ENCODE results near the gene JARID2. TPM values are rescaled to one million over a fixed set of nuclear protein-coding genes. Genes with fewer than 3 reads are reported as not detected.

The JARID2 gene
- total RNA-seq, 1 experiment from 2014 or later, result 23.6 TPM

DNA sequence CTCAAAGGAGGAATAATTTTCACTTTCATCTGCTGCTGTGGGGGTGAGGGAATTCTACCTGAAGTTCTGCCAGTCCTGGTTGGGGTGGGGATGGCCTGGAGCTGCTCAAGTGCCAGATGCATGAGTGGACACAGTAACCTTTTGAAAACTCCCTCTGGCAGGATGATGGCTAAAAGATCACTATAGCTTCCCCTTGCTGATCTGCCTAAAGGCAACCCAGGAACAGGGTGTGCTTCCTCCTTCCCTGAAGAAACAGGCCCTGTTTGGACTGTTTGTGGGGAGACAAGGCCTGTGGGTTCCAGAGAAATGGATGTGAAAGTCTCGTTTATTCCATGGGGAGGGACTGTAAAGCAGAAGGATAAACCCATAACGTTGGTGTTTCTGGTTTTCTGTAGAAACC, 240.1 kb downstream of the JARID2 start:
- Histone ChIP-seq H3K27ac (ENCODE audit: low read depth, low read length) (no peak overlapping the region), H2AFZ (ENCODE audit: low read depth, low read length, poor library complexity, severe bottlenecking) (no peak overlapping the region), H3K27me3 (ENCODE audit: insufficient read depth, low read length) (no peaks in the 10 kb centered on the region), H3K36me3 (ENCODE audit: control insufficient read depth in 1 of 2, insufficient read depth in 2 of 2, low read length in 2 of 2) (0 out of 4 replicates have a peak, but pooled peaks cover 0 to 2% of the 10 kb centered on the region in 2 experiments), H3K79me2 (ENCODE audit: insufficient read depth, low read length) (peaks cover 10% of the 10 kb centered on the region; the same call in 1 of the 2 replicates), H3K4me1 (ENCODE audit: control insufficient read depth in 1 of 2, insufficient read depth in 2 of 2, low read length in 2 of 2) (no peaks in the 10 kb centered on the region), H3K9ac (ENCODE audit: low read length) (no peak overlapping the region), H4K20me1 (ENCODE audit: insufficient read depth) (no peaks in the 10 kb centered on the region), H3K9me2 (ENCODE audit: insufficient read depth) (no peaks in the 10 kb centered on the region; the same call in 1 of the 2 replicates), H3K4me2 (ENCODE audit: low read length) (no peak overlapping the region), H3K9me3 (ENCODE audit: control insufficient read depth in 1 of 2, insufficient read depth in 1 of 2, low read depth in 1 of 2, low read length in 2 of 2) (no peaks in the 10 kb centered on the region), H3K4me3 (replicated peaks in 1 of 2; ENCODE audit: low read depth in 1 of 2, low read length in 2 of 2) (no peak overlapping the region)
- intact Hi-C loops (cut with micrococcal nuclease), result no loop called here
- no TSS peak for BruUV-seq (replicated peaks)
- TF ChIP-seq, protein P1, sequence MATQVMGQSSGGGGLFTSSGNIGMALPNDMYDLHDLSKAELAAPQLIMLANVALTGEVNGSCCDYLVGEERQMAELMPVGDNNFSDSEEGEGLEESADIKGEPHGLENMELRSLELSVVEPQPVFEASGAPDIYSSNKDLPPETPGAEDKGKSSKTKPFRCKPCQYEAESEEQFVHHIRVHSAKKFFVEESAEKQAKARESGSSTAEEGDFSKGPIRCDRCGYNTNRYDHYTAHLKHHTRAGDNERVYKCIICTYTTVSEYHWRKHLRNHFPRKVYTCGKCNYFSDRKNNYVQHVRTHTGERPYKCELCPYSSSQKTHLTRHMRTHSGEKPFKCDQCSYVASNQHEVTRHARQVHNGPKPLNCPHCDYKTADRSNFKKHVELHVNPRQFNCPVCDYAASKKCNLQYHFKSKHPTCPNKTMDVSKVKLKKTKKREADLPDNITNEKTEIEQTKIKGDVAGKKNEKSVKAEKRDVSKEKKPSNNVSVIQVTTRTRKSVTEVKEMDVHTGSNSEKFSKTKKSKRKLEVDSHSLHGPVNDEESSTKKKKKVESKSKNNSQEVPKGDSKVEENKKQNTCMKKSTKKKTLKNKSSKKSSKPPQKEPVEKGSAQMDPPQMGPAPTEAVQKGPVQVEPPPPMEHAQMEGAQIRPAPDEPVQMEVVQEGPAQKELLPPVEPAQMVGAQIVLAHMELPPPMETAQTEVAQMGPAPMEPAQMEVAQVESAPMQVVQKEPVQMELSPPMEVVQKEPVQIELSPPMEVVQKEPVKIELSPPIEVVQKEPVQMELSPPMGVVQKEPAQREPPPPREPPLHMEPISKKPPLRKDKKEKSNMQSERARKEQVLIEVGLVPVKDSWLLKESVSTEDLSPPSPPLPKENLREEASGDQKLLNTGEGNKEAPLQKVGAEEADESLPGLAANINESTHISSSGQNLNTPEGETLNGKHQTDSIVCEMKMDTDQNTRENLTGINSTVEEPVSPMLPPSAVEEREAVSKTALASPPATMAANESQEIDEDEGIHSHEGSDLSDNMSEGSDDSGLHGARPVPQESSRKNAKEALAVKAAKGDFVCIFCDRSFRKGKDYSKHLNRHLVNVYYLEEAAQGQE (IDR thresholded peaks at IDR 0.05; ENCODE audit: low read depth), result no peak
- no peak for TF ChIP-seq ELF1 (IDR thresholded peaks at IDR 0.05; ENCODE audit: borderline replicate concordance, low read depth)
- no peak for TF ChIP-seq YY1 (IDR thresholded peaks at IDR 0.05; ENCODE audit: extremely low read depth, insufficient replicate concordance, low read depth, low read length)
- no peak for TF ChIP-seq POLR2AphosphoS5 (IDR thresholded peaks at IDR 0.05; ENCODE audit: low read depth, low read length)
- no peak for TF ChIP-seq SRF (IDR thresholded peaks at IDR 0.05; ENCODE audit: low read depth)
- no peak for TF ChIP-seq FOSL1 (IDR thresholded peaks at IDR 0.05; ENCODE audit: low read depth)
- CTCF ChIA-PET, result no interaction called here
- ATAC-seq (no peak), DNase-seq (ENCODE audit: low read depth, low spot score) (no peak)
- POLR2A ChIA-PET, result no interaction called here
- RAD21 ChIA-PET (ENCODE audit: low non-redundant PET in 1 of 2, low total read pairs in 2 of 2, uncharacterized antibody in 2 of 2, unreplicated experiment in 2 of 2), result no interaction called here

GRCh38 chr6:15487262-15487661, 241.4 kb downstream of the JARID2 start:
- ChIA-PET RAD21 (ENCODE audit: low non-redundant PET in 1 of 2, low total read pairs in 2 of 2, uncharacterized antibody in 2 of 2, unreplicated experiment in 2 of 2) (no interaction called here), CTCF (no interaction called here), POLR2A (no interaction called here)
- H3K4me2 ChIP-seq (ENCODE audit: low read length), result no peak overlapping the region
- no peaks in the 10 kb centered on the region for H3K27me3 ChIP-seq (ENCODE audit: insufficient read depth, low read length)
- H3K27ac ChIP-seq (ENCODE audit: low read depth, low read length), result no peak overlapping the region
- no peaks in the 10 kb centered on the region for H4K20me1 ChIP-seq (ENCODE audit: insufficient read depth)
- no peak overlapping the region for H3K9ac ChIP-seq (ENCODE audit: low read length)
- no peak overlapping the region for H3K4me3 ChIP-seq (replicated peaks in 1 of 2; ENCODE audit: low read depth in 1 of 2, low read length in 2 of 2)
- BruUV-seq (replicated peaks), result no TSS peak
- no peaks in the 10 kb centered on the region for H3K9me3 ChIP-seq (ENCODE audit: control insufficient read depth in 1 of 2, insufficient read depth in 1 of 2, low read depth in 1 of 2, low read length in 2 of 2)
- no peak for DNase-seq (ENCODE audit: low read depth, low spot score)
- no peak overlapping the region for H2AFZ ChIP-seq (ENCODE audit: low read depth, low read length, poor library complexity, severe bottlenecking)
- H3K36me3 ChIP-seq (ENCODE audit: control insufficient read depth in 1 of 2, insufficient read depth in 2 of 2, low read length in 2 of 2), result 0 out of 4 replicates have a peak, but pooled peaks cover 0 to 2% of the 10 kb centered on the region in 2 experiments
- H3K9me2 ChIP-seq (ENCODE audit: insufficient read depth), result no peaks in the 10 kb centered on the region; the same call in 1 of the 2 replicates
- intact Hi-C loops (cut with micrococcal nuclease), result no loop called here
- no peaks in the 10 kb centered on the region for H3K4me1 ChIP-seq (ENCODE audit: control insufficient read depth in 1 of 2, insufficient read depth in 2 of 2, low read length in 2 of 2)
- ATAC-seq, result no peak
- peaks cover 5% of the 10 kb centered on the region; the same call in 1 of the 2 replicates for H3K79me2 ChIP-seq (ENCODE audit: insufficient read depth, low read length)
- TF ChIP-seq ZNF274 (IDR thresholded peaks at IDR 0.05; ENCODE audit: low read depth, low read length), result no peak
- TF ChIP-seq TCF7L2 (IDR thresholded peaks at IDR 0.05; ENCODE audit: borderline replicate concordance, extremely low read depth, insufficient read depth, insufficient read length), result no peak
- TF ChIP-seq, protein P2, sequence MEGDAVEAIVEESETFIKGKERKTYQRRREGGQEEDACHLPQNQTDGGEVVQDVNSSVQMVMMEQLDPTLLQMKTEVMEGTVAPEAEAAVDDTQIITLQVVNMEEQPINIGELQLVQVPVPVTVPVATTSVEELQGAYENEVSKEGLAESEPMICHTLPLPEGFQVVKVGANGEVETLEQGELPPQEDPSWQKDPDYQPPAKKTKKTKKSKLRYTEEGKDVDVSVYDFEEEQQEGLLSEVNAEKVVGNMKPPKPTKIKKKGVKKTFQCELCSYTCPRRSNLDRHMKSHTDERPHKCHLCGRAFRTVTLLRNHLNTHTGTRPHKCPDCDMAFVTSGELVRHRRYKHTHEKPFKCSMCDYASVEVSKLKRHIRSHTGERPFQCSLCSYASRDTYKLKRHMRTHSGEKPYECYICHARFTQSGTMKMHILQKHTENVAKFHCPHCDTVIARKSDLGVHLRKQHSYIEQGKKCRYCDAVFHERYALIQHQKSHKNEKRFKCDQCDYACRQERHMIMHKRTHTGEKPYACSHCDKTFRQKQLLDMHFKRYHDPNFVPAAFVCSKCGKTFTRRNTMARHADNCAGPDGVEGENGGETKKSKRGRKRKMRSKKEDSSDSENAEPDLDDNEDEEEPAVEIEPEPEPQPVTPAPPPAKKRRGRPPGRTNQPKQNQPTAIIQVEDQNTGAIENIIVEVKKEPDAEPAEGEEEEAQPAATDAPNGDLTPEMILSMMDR (IDR thresholded peaks at IDR 0.05 in 2 of 3, conservative IDR thresholded peaks at IDR 0.05 in 1 of 3; ENCODE audit: borderline replicate concordance in 1 of 3, insufficient read depth in 1 of 3, low read depth in 2 of 3, low read length in 2 of 3), result no peak
- TF ChIP-seq EZH2 (IDR thresholded peaks at IDR 0.05), result no peak
- no peak for TF ChIP-seq CBX3 (IDR thresholded peaks at IDR 0.05; ENCODE audit: low read depth)
- TF ChIP-seq ELF1 (IDR thresholded peaks at IDR 0.05; ENCODE audit: borderline replicate concordance, low read depth), result no peak
- TF ChIP-seq EZH2phosphoT487 (IDR thresholded peaks at IDR 0.05; ENCODE audit: borderline replicate concordance), result no peak
